ENCODE measurements around the gene TRIM45. TPM values are rescaled to one million over a fixed set of nuclear protein-coding genes. Genes with fewer than 3 reads are reported as not detected.

The TRIM45 gene
- total RNA-seq, 1 donor from 2014 or later = 5.6 TPM

DNA sequence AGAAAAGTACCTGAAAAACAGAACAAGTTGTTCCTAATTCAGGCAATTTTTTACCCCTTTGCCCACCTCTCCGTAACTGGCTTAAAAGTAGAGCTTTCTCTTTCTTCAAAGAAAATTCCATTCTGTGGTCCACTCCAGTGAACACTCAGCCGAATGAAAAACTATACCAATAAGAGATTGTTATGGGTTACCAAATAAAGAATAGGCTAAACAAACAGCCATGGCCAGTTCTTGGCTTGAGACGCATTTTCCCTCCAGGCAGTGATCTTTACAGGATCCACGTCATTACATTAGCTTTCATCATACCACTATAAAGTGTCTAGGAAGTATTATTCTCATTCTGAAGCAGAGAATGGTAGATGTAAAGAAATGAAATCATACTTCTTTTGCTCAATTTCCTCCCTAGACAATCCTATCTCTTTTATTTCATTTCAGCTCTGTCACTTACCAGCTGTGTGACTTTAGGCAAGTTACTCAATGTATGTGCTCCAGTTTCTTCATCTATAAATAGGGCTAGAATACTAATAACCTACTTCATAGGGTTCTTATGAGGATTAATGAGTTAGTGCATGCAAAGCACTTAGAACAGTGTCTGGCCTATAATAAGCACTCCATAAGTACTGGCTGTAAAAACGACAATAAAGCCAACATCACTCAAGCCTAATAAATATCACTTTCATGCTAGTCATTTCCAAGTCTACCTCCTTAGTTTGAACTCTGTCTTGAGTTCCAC is 26.5 kb upstream of the TRIM45 start:
- TF ChIP-seq, protein P1, sequence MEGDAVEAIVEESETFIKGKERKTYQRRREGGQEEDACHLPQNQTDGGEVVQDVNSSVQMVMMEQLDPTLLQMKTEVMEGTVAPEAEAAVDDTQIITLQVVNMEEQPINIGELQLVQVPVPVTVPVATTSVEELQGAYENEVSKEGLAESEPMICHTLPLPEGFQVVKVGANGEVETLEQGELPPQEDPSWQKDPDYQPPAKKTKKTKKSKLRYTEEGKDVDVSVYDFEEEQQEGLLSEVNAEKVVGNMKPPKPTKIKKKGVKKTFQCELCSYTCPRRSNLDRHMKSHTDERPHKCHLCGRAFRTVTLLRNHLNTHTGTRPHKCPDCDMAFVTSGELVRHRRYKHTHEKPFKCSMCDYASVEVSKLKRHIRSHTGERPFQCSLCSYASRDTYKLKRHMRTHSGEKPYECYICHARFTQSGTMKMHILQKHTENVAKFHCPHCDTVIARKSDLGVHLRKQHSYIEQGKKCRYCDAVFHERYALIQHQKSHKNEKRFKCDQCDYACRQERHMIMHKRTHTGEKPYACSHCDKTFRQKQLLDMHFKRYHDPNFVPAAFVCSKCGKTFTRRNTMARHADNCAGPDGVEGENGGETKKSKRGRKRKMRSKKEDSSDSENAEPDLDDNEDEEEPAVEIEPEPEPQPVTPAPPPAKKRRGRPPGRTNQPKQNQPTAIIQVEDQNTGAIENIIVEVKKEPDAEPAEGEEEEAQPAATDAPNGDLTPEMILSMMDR (IDR thresholded peaks at IDR 0.05) = no peak
- no peak for TF ChIP-seq POLR2AphosphoS5 (IDR thresholded peaks at IDR 0.05; ENCODE audit: insufficient read depth in 1 of 2, low read depth in 1 of 2)
- TF ChIP-seq POLR2A (IDR thresholded peaks at IDR 0.05) = no peak
- Histone ChIP-seq H3K4me3 (no peak overlapping the region), H3K36me3 (no peaks in the 10 kb centered on the region), H3K27ac (no peak overlapping the region), H3K9me3 (no peaks in the 10 kb centered on the region), H3K4me1 (peaks cover 21% of the 10 kb centered on the region), H3K27me3 (no peaks in the 10 kb centered on the region)
- intact Hi-C loops (cut with DNase I) = no loop called here
- no peak for DNase-seq (ENCODE audit: extremely low spot score in 2 of 2)

DNA sequence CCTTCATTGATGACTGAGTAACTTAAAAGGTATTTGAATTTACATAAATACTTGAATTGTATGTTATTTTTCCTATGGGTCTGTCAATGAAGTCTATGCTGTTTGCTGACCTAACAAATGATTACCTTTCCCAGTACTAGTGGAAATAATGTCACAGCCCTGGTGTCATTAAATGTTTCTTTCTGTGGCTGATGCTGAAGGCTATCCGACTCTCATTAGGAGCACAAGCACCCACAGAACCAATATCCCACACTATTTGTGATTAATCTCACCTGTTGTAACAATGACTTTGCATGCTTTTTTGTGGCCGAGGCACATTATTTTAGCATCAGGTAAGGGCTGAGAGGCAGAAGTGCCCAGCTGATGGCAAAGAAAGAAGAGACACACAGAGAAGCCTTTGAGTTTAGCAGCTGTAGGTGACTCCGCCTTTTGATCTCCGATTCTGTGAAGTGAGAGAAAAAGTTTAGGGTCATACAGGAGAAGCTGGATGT is 25.8 kb upstream of the TRIM45 start:
- no peaks in the 10 kb centered on the region for H3K36me3 ChIP-seq

GRCh38 chr1:117146575-117147340 is 25.2 kb upstream of the TRIM45 start:
- no peak overlapping the region for H3K4me3 ChIP-seq
- intact Hi-C loops (cut with DNase I) = no loop called here
- H3K27ac ChIP-seq = no peak overlapping the region

More for the DNA sequence above, 25.8 kb upstream of the TRIM45 start:
- no peaks in the 10 kb centered on the region for H3K9me3 ChIP-seq
- TF ChIP-seq POLR2AphosphoS5 (IDR thresholded peaks at IDR 0.05; ENCODE audit: insufficient read depth in 1 of 2, low read depth in 1 of 2) = no peak
- TF ChIP-seq POLR2A (IDR thresholded peaks at IDR 0.05) = no peak
- TF ChIP-seq, protein P1 (IDR thresholded peaks at IDR 0.05) = no peak
- H3K4me1 ChIP-seq = peaks cover 21% of the 10 kb centered on the region
- H3K4me3 ChIP-seq = no peak overlapping the region
- no peak for DNase-seq (ENCODE audit: extremely low spot score in 2 of 2)
- H3K27me3 ChIP-seq = no peaks in the 10 kb centered on the region
- intact Hi-C loops (cut with DNase I) = no loop called here
- H3K27ac ChIP-seq = no peak overlapping the region

DNA sequence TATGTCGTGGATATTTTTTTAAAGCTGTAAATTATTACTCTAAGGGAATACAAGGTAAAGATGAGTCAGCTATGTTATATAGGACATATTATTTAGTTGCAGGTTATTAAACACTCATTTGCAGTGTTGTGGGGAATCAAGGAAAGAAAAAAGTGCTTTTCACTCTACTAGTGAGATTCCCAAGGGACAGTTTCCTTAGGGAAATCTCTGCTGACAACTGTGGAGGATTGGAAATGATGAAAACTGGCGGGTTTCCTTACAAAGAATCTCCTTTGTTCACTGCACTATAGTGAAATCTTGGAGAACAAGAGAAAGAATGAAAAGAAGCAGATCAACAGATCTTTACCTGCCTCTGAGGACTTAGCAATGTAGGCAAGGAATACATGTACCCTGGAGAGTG is 24.5 kb upstream of the TRIM45 start:
- Histone ChIP-seq H3K27ac (no peak overlapping the region), H3K4me3 (no peak overlapping the region), H3K9me3 (no peaks in the 10 kb centered on the region), H3K4me1 (peaks cover 21% of the 10 kb centered on the region), H3K36me3 (no peaks in the 10 kb centered on the region), H3K27me3 (no peaks in the 10 kb centered on the region)
- intact Hi-C loops (cut with DNase I) = no loop called here
- TF ChIP-seq POLR2AphosphoS5 (IDR thresholded peaks at IDR 0.05; ENCODE audit: insufficient read depth in 1 of 2, low read depth in 1 of 2) = no peak
- TF ChIP-seq POLR2A (IDR thresholded peaks at IDR 0.05) = no peak
- TF ChIP-seq, protein P1 (IDR thresholded peaks at IDR 0.05) = no peak
- no peak for DNase-seq (ENCODE audit: extremely low spot score in 2 of 2)

More at GRCh38 chr1:117146575-117147340, 25.2 kb upstream of the TRIM45 start:
- no peak for DNase-seq (ENCODE audit: extremely low spot score in 2 of 2)
- Histone ChIP-seq H3K27me3 (no peaks in the 10 kb centered on the region), H3K4me1 (peaks cover 21% of the 10 kb centered on the region), H3K9me3 (no peaks in the 10 kb centered on the region), H3K36me3 (no peaks in the 10 kb centered on the region)
- TF ChIP-seq, protein P1 (IDR thresholded peaks at IDR 0.05) = no peak
- no peak for TF ChIP-seq POLR2A (IDR thresholded peaks at IDR 0.05)
